Measurements from ENCODE around the gene TNPO1.

The TNPO1 gene

GRCh38 chr5:72841756-72842535, 25.5 kb downstream of the TNPO1 start:
- no peak overlapping the region for H3K4me3 ChIP-seq (ENCODE audit: low read length)
- H3K27me3 ChIP-seq (replicated peaks; ENCODE audit: insufficient read depth, low read length) = no peaks in the 10 kb centered on the region
- no peaks in the 10 kb centered on the region for H3K9me3 ChIP-seq (replicated peaks; ENCODE audit: insufficient read depth, low read length)
- no peak overlapping the region for H3K27ac ChIP-seq (ENCODE audit: low read length)
- H3K4me2 ChIP-seq (ENCODE audit: low read depth, low read length) = no peak overlapping the region
- H3K79me2 ChIP-seq (ENCODE audit: low read length) = 0 out of 2 replicates have a peak, but pooled peaks cover 3% of the 10 kb centered on the region
- H3F3A ChIP-seq (ENCODE audit: insufficient read depth, low read length) = 0 out of 2 replicates have a peak, but pooled peaks cover 2% of the 10 kb centered on the region
- H2AFZ ChIP-seq (ENCODE audit: low read length) = no peak overlapping the region
- H3K9ac ChIP-seq (ENCODE audit: low read length) = no peak overlapping the region
- no peaks in the 10 kb centered on the region for H3K9me2 ChIP-seq (replicated peaks; ENCODE audit: insufficient read depth, low read length)
- DNase-seq = no peak
- H4K20me1 ChIP-seq (ENCODE audit: insufficient read depth, low read length) = no peaks in the 10 kb centered on the region
- TF ChIP-seq EZH2 (optimal IDR thresholded peaks at IDR 0.05; ENCODE audit: low read depth, low read length) = no peak
- H3K4me1 ChIP-seq (ENCODE audit: low read length) = no peaks in the 10 kb centered on the region
- no peaks in the 10 kb centered on the region for H3K36me3 ChIP-seq (replicated peaks; ENCODE audit: insufficient read depth, low read length)

GRCh38 chr5:72842816-72843215, 26.4 kb downstream of the TNPO1 start:
- no peak overlapping the region for H3K27ac ChIP-seq (ENCODE audit: low read length)
- H3K4me1 ChIP-seq (ENCODE audit: low read length) = peaks cover 8% of the 10 kb centered on the region; the same call in 1 of the 2 replicates
- H3K9me3 ChIP-seq (replicated peaks; ENCODE audit: insufficient read depth, low read length) = no peaks in the 10 kb centered on the region
- H3K27me3 ChIP-seq (replicated peaks; ENCODE audit: insufficient read depth, low read length) = no peaks in the 10 kb centered on the region
- H4K20me1 ChIP-seq (ENCODE audit: insufficient read depth, low read length) = no peaks in the 10 kb centered on the region
- H3K36me3 ChIP-seq (replicated peaks; ENCODE audit: insufficient read depth, low read length) = no peaks in the 10 kb centered on the region
- 0 out of 2 replicates have a peak, but pooled peaks cover 4% of the 10 kb centered on the region for H3F3A ChIP-seq (ENCODE audit: insufficient read depth, low read length)
- H3K4me2 ChIP-seq (ENCODE audit: low read depth, low read length) = no peak overlapping the region
- H3K9ac ChIP-seq (ENCODE audit: low read length) = no peak overlapping the region
- no peak overlapping the region for H3K4me3 ChIP-seq (ENCODE audit: low read length)
- no peaks in the 10 kb centered on the region for H3K9me2 ChIP-seq (replicated peaks; ENCODE audit: insufficient read depth, low read length)
- H2AFZ ChIP-seq (ENCODE audit: low read length) = no peak overlapping the region
- peaks cover 9% of the 10 kb centered on the region; the same call in 1 of the 2 replicates for H3K79me2 ChIP-seq (ENCODE audit: low read length)
- TF ChIP-seq, protein P1, sequence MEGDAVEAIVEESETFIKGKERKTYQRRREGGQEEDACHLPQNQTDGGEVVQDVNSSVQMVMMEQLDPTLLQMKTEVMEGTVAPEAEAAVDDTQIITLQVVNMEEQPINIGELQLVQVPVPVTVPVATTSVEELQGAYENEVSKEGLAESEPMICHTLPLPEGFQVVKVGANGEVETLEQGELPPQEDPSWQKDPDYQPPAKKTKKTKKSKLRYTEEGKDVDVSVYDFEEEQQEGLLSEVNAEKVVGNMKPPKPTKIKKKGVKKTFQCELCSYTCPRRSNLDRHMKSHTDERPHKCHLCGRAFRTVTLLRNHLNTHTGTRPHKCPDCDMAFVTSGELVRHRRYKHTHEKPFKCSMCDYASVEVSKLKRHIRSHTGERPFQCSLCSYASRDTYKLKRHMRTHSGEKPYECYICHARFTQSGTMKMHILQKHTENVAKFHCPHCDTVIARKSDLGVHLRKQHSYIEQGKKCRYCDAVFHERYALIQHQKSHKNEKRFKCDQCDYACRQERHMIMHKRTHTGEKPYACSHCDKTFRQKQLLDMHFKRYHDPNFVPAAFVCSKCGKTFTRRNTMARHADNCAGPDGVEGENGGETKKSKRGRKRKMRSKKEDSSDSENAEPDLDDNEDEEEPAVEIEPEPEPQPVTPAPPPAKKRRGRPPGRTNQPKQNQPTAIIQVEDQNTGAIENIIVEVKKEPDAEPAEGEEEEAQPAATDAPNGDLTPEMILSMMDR (IDR thresholded peaks at IDR 0.05; ENCODE audit: low read length) = no peak
- TF ChIP-seq EZH2 (optimal IDR thresholded peaks at IDR 0.05; ENCODE audit: low read depth, low read length) (no peak), EZH2phosphoT487 (IDR thresholded peaks at IDR 0.05; ENCODE audit: low read length) (no peak)
- no peak for DNase-seq

- 0 out of 2 replicates have a peak, but pooled peaks cover under 1% of the 10 kb centered on the region for H4K20me1 ChIP-seq (ENCODE audit: insufficient read depth, low read length)
- no peak for DNase-seq
- no peaks in the 10 kb centered on the region for H3K36me3 ChIP-seq (replicated peaks; ENCODE audit: insufficient read depth, low read length)
- no peak overlapping the region for H3K9ac ChIP-seq (ENCODE audit: low read length)
- H3K27me3 ChIP-seq (replicated peaks; ENCODE audit: insufficient read depth, low read length) = no peaks in the 10 kb centered on the region
- H3K4me3 ChIP-seq (ENCODE audit: low read length) = no peak overlapping the region
- TF ChIP-seq, protein P1 (IDR thresholded peaks at IDR 0.05; ENCODE audit: low read length) = no peak
- no peak for TF ChIP-seq EZH2 (optimal IDR thresholded peaks at IDR 0.05; ENCODE audit: low read depth, low read length)
- no peak for TF ChIP-seq EZH2phosphoT487 (IDR thresholded peaks at IDR 0.05; ENCODE audit: low read length)
- no peak overlapping the region for H3K4me2 ChIP-seq (ENCODE audit: low read depth, low read length)
- H3F3A ChIP-seq (ENCODE audit: insufficient read depth, low read length) = peaks cover 12% of the 10 kb centered on the region
- H3K27ac ChIP-seq (ENCODE audit: low read length) = no peak overlapping the region
- H3K79me2 ChIP-seq (ENCODE audit: low read length) = peaks cover 14% of the 10 kb centered on the region
- H2AFZ ChIP-seq (ENCODE audit: low read length) = no peak overlapping the region
- H3K9me3 ChIP-seq (replicated peaks; ENCODE audit: insufficient read depth, low read length) = no peaks in the 10 kb centered on the region
- peaks cover 8% of the 10 kb centered on the region; the same call in 1 of the 2 replicates for H3K4me1 ChIP-seq (ENCODE audit: low read length)
- H3K9me2 ChIP-seq (replicated peaks; ENCODE audit: insufficient read depth, low read length) = no peaks in the 10 kb centered on the region
These were observed 27.8 kb downstream of the TNPO1 start for GRCh38 chr5:72844218-72844603.

DNA sequence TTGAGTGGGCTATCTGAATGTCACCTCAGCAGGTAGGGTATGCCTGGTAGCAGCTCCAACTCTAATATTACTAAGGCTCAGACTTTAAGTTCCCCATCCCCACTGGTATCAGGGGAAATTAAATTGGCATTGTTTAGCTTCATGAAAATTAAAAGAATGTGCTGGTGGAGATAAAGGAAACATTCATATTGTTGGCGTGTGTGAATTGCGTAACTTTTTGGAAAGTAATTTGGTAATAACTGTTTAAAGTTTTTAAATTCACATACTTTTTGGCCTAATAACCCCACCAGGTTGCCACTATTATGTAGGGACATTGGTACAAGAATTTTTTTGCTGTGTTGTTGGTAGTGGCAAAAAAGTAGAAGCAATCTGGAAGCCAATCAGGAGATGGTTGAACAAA, 29.4 kb downstream of the TNPO1 start:
- H3K4me3 ChIP-seq (ENCODE audit: low read length) = no peak overlapping the region
- peaks cover 17% of the 10 kb centered on the region; the same call in 1 of the 2 replicates for H4K20me1 ChIP-seq (ENCODE audit: insufficient read depth, low read length)
- H3K9me2 ChIP-seq (replicated peaks; ENCODE audit: insufficient read depth, low read length) = no peaks in the 10 kb centered on the region
- peaks cover 31% of the 10 kb centered on the region for H3K79me2 ChIP-seq (ENCODE audit: low read length)
- DNase-seq = no peak
- H3K4me2 ChIP-seq (ENCODE audit: low read depth, low read length) = no peak overlapping the region
- H2AFZ ChIP-seq (ENCODE audit: low read length) = no peak overlapping the region
- no peak overlapping the region for H3K27ac ChIP-seq (ENCODE audit: low read length)
- peaks cover 21% of the 10 kb centered on the region for H3F3A ChIP-seq (ENCODE audit: insufficient read depth, low read length)
- no peaks in the 10 kb centered on the region for H3K9me3 ChIP-seq (replicated peaks; ENCODE audit: insufficient read depth, low read length)
- H3K36me3 ChIP-seq (replicated peaks; ENCODE audit: insufficient read depth, low read length) = no peaks in the 10 kb centered on the region; the same call in 1 of the 2 replicates
- H3K4me1 ChIP-seq (ENCODE audit: low read length) = peaks cover 14% of the 10 kb centered on the region
- H3K9ac ChIP-seq (ENCODE audit: low read length) = no peak overlapping the region
- TF ChIP-seq EZH2phosphoT487 (IDR thresholded peaks at IDR 0.05; ENCODE audit: low read length) (no peak), EZH2 (optimal IDR thresholded peaks at IDR 0.05; ENCODE audit: low read depth, low read length) (no peak)
- TF ChIP-seq, protein P1 (IDR thresholded peaks at IDR 0.05; ENCODE audit: low read length) = no peak
- H3K27me3 ChIP-seq (replicated peaks; ENCODE audit: insufficient read depth, low read length) = no peaks in the 10 kb centered on the region
